Nephron (organoid): Measurements from ENCODE around the gene AGPAT2.

Source experiments
- H3K27ac Mint-ChIP-seq, 3 experiments: 2 replicates each; pipeline ENCODE4 v1.8.0; 2020; ENCODE audit warnings: mixed read lengths in 3 of 3, mild to moderate bottlenecking in 2 of 3, moderate library complexity in 1 of 3
- H3K27me3 Mint-ChIP-seq: 2 replicates; pipeline ENCODE4 v1.8.0; 2021; ENCODE audit warnings: low read depth, mild to moderate bottlenecking, moderate library complexity, mixed read lengths
- H3K36me3 Mint-ChIP-seq: 2 replicates; pipeline ENCODE4 v1.8.0; 2020; ENCODE audit warnings: low read depth, mixed read lengths
- H3K4me1 Mint-ChIP-seq: 2 replicates; pipeline ENCODE4 v1.8.0; 2020; ENCODE audit warnings: mixed read lengths
- H3K4me3 Mint-ChIP-seq, 3 experiments: 2 replicates each; pipeline ENCODE4 v1.8.0; 2020; ENCODE audit warnings: mild to moderate bottlenecking in 3 of 3, mixed read lengths in 3 of 3, moderate library complexity in 2 of 3
- H3K9me3 Mint-ChIP-seq: 2 replicates; pipeline ENCODE4 v1.8.0; 2020; ENCODE audit warnings: mixed read lengths
- CTCF ChIP-seq, 3 experiments: fragments of 200-600 bp; sonication (generic); IDR thresholded peaks; one replicate each; pipeline ENCODE4 v1.5.0; 2021; ENCODE audit warnings: antibody characterized with exemption in 3 of 3; ENCODE audit not compliant: unreplicated experiment in 3 of 3

AGPAT2 gene

DNA sequence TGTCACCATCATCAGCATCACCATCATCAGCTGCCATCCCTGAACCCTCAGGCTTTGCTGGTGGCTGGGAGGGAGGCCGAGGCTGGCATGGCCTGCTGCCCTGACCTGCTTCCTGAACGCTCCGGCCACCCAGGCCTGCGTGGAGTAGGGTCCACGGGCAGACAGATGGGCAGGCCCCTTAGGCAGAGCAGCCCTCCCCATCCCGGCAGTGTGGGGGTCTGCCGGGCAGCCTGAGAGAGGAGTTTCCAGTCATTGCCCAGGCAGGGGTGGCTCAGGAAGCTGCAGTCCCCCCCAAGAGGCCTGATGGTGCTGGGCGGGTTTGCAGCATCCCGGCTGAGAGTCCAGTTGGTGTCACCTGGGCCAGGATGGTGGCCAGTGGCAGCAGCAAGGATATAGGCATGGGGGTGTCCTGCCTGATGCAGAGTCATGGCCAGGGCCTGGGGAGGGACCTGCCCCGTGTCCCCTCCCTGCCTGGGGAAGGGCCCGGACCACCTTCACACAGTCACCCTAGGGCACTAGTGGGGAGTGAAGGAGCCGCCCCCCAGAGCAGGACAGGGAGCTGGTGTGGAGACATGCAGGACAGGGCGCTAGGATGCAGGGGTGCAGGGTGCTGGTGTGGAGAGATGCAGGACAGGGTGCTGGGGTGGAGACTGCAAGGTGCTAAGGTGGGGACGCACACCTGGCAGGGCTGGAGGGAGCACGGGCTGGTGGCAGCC, 32.3 kb downstream of the AGPAT2 start:
- no peak overlapping the region for H3K4me3 Mint-ChIP-seq
- no peak overlapping the region for H3K27ac Mint-ChIP-seq
- TF ChIP-seq CTCF (IDR thresholded peaks at IDR 0.05; ENCODE audit: unreplicated experiment in 3 of 3) = no peak
- H3K36me3 Mint-ChIP-seq = no peaks in the 10 kb centered on the region
- peaks cover 5% of the 10 kb centered on the region for H3K27me3 Mint-ChIP-seq
- H3K4me1 Mint-ChIP-seq = peaks cover 5% of the 10 kb centered on the region
- no peaks in the 10 kb centered on the region for H3K9me3 Mint-ChIP-seq

DNA sequence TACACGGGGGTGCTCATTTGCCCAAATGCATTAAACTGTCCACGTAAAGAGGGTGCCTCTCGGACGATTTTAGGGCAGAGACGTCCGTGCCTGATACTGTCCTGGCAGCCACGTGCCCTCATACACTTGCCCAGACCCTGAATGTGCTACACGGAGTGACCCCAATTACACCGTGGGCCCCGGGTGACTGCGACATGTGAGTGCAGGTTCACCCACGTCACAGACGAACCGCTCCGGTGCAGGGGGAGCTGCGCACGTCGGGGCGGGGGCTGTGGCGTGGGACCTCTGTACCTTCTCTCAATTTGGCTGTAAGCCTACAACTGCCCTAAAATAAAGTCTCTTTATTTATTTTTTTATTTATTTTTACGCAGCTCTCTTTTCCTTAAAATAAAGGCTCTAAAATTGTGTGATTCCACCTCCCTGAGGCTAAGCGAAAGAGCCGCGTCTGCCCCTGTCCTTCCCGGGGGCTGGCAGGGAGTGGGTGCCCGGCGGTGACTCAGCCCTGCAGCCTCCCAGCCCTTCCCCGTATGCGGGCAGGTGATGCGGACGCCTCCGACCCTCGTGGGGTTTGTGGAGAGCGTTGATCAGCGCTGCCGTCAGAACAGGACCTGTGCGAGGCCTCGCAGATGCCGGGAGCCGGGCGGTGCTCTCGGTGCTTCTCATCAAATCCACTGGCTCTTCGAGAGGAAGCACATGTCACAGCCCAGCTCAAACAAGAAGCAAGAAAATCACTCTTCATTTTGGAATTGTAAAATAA, 33.8 kb downstream of the AGPAT2 start:
- no peaks in the 10 kb centered on the region for H3K36me3 Mint-ChIP-seq
- no peak for TF ChIP-seq CTCF (IDR thresholded peaks at IDR 0.05; ENCODE audit: unreplicated experiment in 3 of 3)
- peaks cover 4% of the 10 kb centered on the region for H3K27me3 Mint-ChIP-seq
- no peak overlapping the region for H3K4me3 Mint-ChIP-seq
- no peak overlapping the region for H3K27ac Mint-ChIP-seq
- H3K4me1 Mint-ChIP-seq = peaks cover 8% of the 10 kb centered on the region
- no peaks in the 10 kb centered on the region for H3K9me3 Mint-ChIP-seq

DNA sequence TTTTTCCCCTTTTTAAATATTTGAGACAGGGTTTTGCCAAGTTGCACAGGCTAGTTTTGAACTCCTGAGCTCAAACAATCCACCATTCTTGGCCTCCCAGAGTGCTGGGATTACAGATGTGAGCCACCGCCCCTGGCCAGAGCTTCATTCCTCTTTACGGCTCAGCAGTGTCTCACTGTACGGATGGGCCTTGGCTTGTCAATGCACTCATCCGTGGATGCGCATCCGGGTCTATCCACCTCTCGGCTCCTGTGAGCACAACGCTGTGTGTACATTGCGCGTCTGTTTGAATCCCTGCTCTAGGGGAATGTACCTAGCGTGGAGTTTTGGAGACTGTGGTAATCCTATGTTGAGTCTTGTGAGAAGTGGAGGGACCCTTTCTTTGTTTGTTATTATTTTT, 35.4 kb downstream of the AGPAT2 start:
- Mint-ChIP-seq H3K4me3 (no peak overlapping the region), H3K4me1 (peaks cover 8% of the 10 kb centered on the region), H3K9me3 (no peaks in the 10 kb centered on the region), H3K27me3 (no peaks in the 10 kb centered on the region), H3K27ac (no peak overlapping the region), H3K36me3 (no peaks in the 10 kb centered on the region)
- TF ChIP-seq CTCF (IDR thresholded peaks at IDR 0.05; ENCODE audit: unreplicated experiment in 3 of 3) = no peak

GRCh38 chr9:136650648-136651047, 36.6 kb downstream of the AGPAT2 start:
- Mint-ChIP-seq H3K27ac (peak overlapping the region in 1 of 3 experiments; percentile 42), H3K36me3 (no peaks in the 10 kb centered on the region), H3K4me3 (no peak overlapping the region), H3K4me1 (peaks cover 3% of the 10 kb centered on the region), H3K9me3 (no peaks in the 10 kb centered on the region), H3K27me3 (no peaks in the 10 kb centered on the region)
- no peak for TF ChIP-seq CTCF (IDR thresholded peaks at IDR 0.05; ENCODE audit: unreplicated experiment in 3 of 3)

- Mint-ChIP-seq H3K36me3 (no peaks in the 10 kb centered on the region), H3K9me3 (no peaks in the 10 kb centered on the region), H3K4me1 (peaks cover 3% of the 10 kb centered on the region), H3K4me3 (no peak overlapping the region), H3K27ac (no peak overlapping the region), H3K27me3 (no peaks in the 10 kb centered on the region)
- no peak for TF ChIP-seq CTCF (IDR thresholded peaks at IDR 0.05; ENCODE audit: unreplicated experiment in 3 of 3)
These were observed 37.2 kb downstream of the AGPAT2 start for GRCh38 chr9:136650021-136650420.
